ENCODE data around the gene XYLB.
"Not testable (repeated sequence)": the region's sequence is repeated elsewhere in the genome, so short reads cannot be mapped to it uniquely, and the experiment has no call there.

XYLB gene

GRCh38 chr3:38404286-38404685 lies 57.7 kb downstream of the XYLB start:
- no peaks in the 10 kb centered on the region for H3K9me3 ChIP-seq (ENCODE audit: control insufficient read depth, low read length)
- H3K14ac ChIP-seq (ENCODE audit: low read length in 2 of 2): no peak overlapping the region
- no peaks in the 10 kb centered on the region for H3K79me1 ChIP-seq (replicated peaks; ENCODE audit: low read length, poor library complexity, severe bottlenecking)
- H3K4me3 ChIP-seq (ENCODE audit: insufficient read depth in 1 of 2, low read depth in 1 of 2, low read length in 2 of 2): no peak overlapping the region
- H3K23ac ChIP-seq (ENCODE audit: low read length in 2 of 2): no peak overlapping the region
- H3K27me3 ChIP-seq (ENCODE audit: control insufficient read depth in 1 of 2, insufficient read depth in 1 of 2, low read length in 2 of 2): no peaks in the 10 kb centered on the region
- H3K9ac ChIP-seq (ENCODE audit: low read length): peak overlapping the region; percentile 54
- no peak overlapping the region for H3K4ac ChIP-seq (ENCODE audit: low read depth in 1 of 2, low read length in 2 of 2)
- H2BK15ac ChIP-seq (ENCODE audit: low read depth, poor library complexity, severe bottlenecking): no peak overlapping the region
- no peak overlapping the region for H3K18ac ChIP-seq (ENCODE audit: low read depth in 1 of 2, low read length in 2 of 2)
- H2AK5ac ChIP-seq (ENCODE audit: low read length, severe bottlenecking): no peak overlapping the region
- H3K4me1 ChIP-seq (ENCODE audit: control insufficient read depth, insufficient read depth, low read depth, low read length): peaks cover 2% of the 10 kb centered on the region
- no peak overlapping the region for H4K91ac ChIP-seq (ENCODE audit: low read length)
- WGBS: 74% methylated on average over 5 of the region's 5 CpGs
- peaks cover 6 to 46% of the 10 kb centered on the region in 2 experiments for H3K36me3 ChIP-seq (ENCODE audit: control insufficient read depth in 1 of 2, insufficient read depth in 2 of 2, low read depth in 1 of 2, low read length in 2 of 2)
- no peak overlapping the region for H2AFZ ChIP-seq (ENCODE audit: low read depth, low read length)
- H2BK120ac ChIP-seq (ENCODE audit: low read depth, low read length): no peak overlapping the region
- H3K27ac ChIP-seq (ENCODE audit: low read length, poor library complexity, severe bottlenecking): no peak overlapping the region
- DNase-seq: peak; percentile 75
- no peak overlapping the region for H2BK5ac ChIP-seq (ENCODE audit: low read depth, low read length, poor library complexity, severe bottlenecking)
- no peak overlapping the region for H2BK12ac ChIP-seq (ENCODE audit: low read length in 2 of 2)
- H3K4me2 ChIP-seq (ENCODE audit: low read length, poor library complexity, severe bottlenecking): no peak overlapping the region
- H4K8ac ChIP-seq (ENCODE audit: low read length): no peak overlapping the region

- 93% methylated on average over 1 of the region's 1 CpG for WGBS
- no peak overlapping the region for H3K4me3 ChIP-seq (ENCODE audit: insufficient read depth in 1 of 2, low read depth in 1 of 2, low read length in 2 of 2)
- H2BK120ac ChIP-seq (ENCODE audit: low read depth, low read length): no peak overlapping the region
- no peak overlapping the region for H3K18ac ChIP-seq (ENCODE audit: low read depth in 1 of 2, low read length in 2 of 2)
- no peak overlapping the region for H2BK5ac ChIP-seq (ENCODE audit: low read depth, low read length, poor library complexity, severe bottlenecking)
- no peak overlapping the region for H3K14ac ChIP-seq (ENCODE audit: low read length in 2 of 2)
- H3K4me2 ChIP-seq (ENCODE audit: low read length, poor library complexity, severe bottlenecking): no peak overlapping the region
- no peak overlapping the region for H2BK15ac ChIP-seq (ENCODE audit: low read depth, poor library complexity, severe bottlenecking)
- H3K9me3 ChIP-seq (ENCODE audit: control insufficient read depth, low read length): no peaks in the 10 kb centered on the region
- no peak overlapping the region for H3K9ac ChIP-seq (ENCODE audit: low read length)
- no peak overlapping the region for H3K23ac ChIP-seq (ENCODE audit: low read length in 2 of 2)
- H4K91ac ChIP-seq (ENCODE audit: low read length): no peak overlapping the region
- peaks cover 0 to 6% of the 10 kb centered on the region in 2 experiments for H3K36me3 ChIP-seq (ENCODE audit: control insufficient read depth in 1 of 2, insufficient read depth in 2 of 2, low read depth in 1 of 2, low read length in 2 of 2)
- H2AFZ ChIP-seq (ENCODE audit: low read depth, low read length): no peak overlapping the region
- H2BK12ac ChIP-seq (ENCODE audit: low read length in 2 of 2): no peak overlapping the region
- no peak overlapping the region for H3K27ac ChIP-seq (ENCODE audit: low read length, poor library complexity, severe bottlenecking)
- H4K8ac ChIP-seq (ENCODE audit: low read length): no peak overlapping the region
- no peaks in the 10 kb centered on the region for H3K4me1 ChIP-seq (ENCODE audit: control insufficient read depth, insufficient read depth, low read depth, low read length)
- no peak for DNase-seq
- no peak overlapping the region for H3K4ac ChIP-seq (ENCODE audit: low read depth in 1 of 2, low read length in 2 of 2)
- no peaks in the 10 kb centered on the region for H3K27me3 ChIP-seq (ENCODE audit: control insufficient read depth in 1 of 2, insufficient read depth in 1 of 2, low read length in 2 of 2)
- H2AK5ac ChIP-seq (ENCODE audit: low read length, severe bottlenecking): no peak overlapping the region
- no peaks in the 10 kb centered on the region for H3K79me1 ChIP-seq (replicated peaks; ENCODE audit: low read length, poor library complexity, severe bottlenecking)
Observed at GRCh38 chr3:38411591-38411990, 65.0 kb downstream of the XYLB start.

GRCh38 chr3:38420758-38421157 lies 74.2 kb downstream of the XYLB start:
- H2AK5ac ChIP-seq (ENCODE audit: low read length, severe bottlenecking); H3K18ac ChIP-seq (ENCODE audit: low read depth in 1 of 2, low read length in 2 of 2); H3K23ac ChIP-seq (ENCODE audit: low read length in 2 of 2); H3K27ac ChIP-seq (ENCODE audit: low read length, poor library complexity, severe bottlenecking); H3K79me1 ChIP-seq (replicated peaks; ENCODE audit: low read length, poor library complexity, severe bottlenecking); H3K9ac ChIP-seq (ENCODE audit: low read length); H3K4me3 ChIP-seq (ENCODE audit: insufficient read depth in 1 of 2, low read depth in 1 of 2, low read length in 2 of 2); H2BK15ac ChIP-seq (ENCODE audit: low read depth, poor library complexity, severe bottlenecking); H3K4ac ChIP-seq (ENCODE audit: low read depth in 1 of 2, low read length in 2 of 2); H2BK120ac ChIP-seq (ENCODE audit: low read depth, low read length); H3K4me1 ChIP-seq (ENCODE audit: control insufficient read depth, insufficient read depth, low read depth, low read length); H2AFZ ChIP-seq (ENCODE audit: low read depth, low read length); H2BK12ac ChIP-seq (ENCODE audit: low read length in 2 of 2); DNase-seq; H3K4me2 ChIP-seq (ENCODE audit: low read length, poor library complexity, severe bottlenecking); H3K9me3 ChIP-seq (ENCODE audit: control insufficient read depth, low read length); H4K91ac ChIP-seq (ENCODE audit: low read length); H4K8ac ChIP-seq (ENCODE audit: low read length); H3K27me3 ChIP-seq (ENCODE audit: control insufficient read depth in 1 of 2, insufficient read depth in 1 of 2, low read length in 2 of 2); H3K14ac ChIP-seq (ENCODE audit: low read length in 2 of 2); H2BK5ac ChIP-seq (ENCODE audit: low read depth, low read length, poor library complexity, severe bottlenecking): not testable (repeated sequence)
- WGBS: 70% methylated on average over 2 of the region's 5 CpGs
- H3K36me3 ChIP-seq (ENCODE audit: control insufficient read depth in 1 of 2, insufficient read depth in 2 of 2, low read depth in 1 of 2, low read length in 2 of 2): peaks cover 0 to 11% of the 10 kb centered on the region in 2 experiments

GRCh38 chr3:38421679-38422336 lies 75.2 kb downstream of the XYLB start:
- no peak overlapping the region for H2BK12ac ChIP-seq (ENCODE audit: low read length in 2 of 2)
- no peaks in the 10 kb centered on the region for H3K9me3 ChIP-seq (ENCODE audit: control insufficient read depth, low read length)
- peaks cover 0 to 11% of the 10 kb centered on the region in 2 experiments for H3K36me3 ChIP-seq (ENCODE audit: control insufficient read depth in 1 of 2, insufficient read depth in 2 of 2, low read depth in 1 of 2, low read length in 2 of 2)
- H3K27ac ChIP-seq (ENCODE audit: low read length, poor library complexity, severe bottlenecking): no peak overlapping the region
- H3K14ac ChIP-seq (ENCODE audit: low read length in 2 of 2): no peak overlapping the region
- no peak overlapping the region for H3K23ac ChIP-seq (ENCODE audit: low read length in 2 of 2)
- no peak overlapping the region for H2BK120ac ChIP-seq (ENCODE audit: low read depth, low read length)
- no peaks in the 10 kb centered on the region for H3K4me1 ChIP-seq (ENCODE audit: control insufficient read depth, insufficient read depth, low read depth, low read length)
- no peak for DNase-seq
- H2AK5ac ChIP-seq (ENCODE audit: low read length, severe bottlenecking): no peak overlapping the region
- no peaks in the 10 kb centered on the region for H3K79me1 ChIP-seq (replicated peaks; ENCODE audit: low read length, poor library complexity, severe bottlenecking)
- no peak overlapping the region for H2AFZ ChIP-seq (ENCODE audit: low read depth, low read length)
- H3K4me2 ChIP-seq (ENCODE audit: low read length, poor library complexity, severe bottlenecking): no peak overlapping the region
- H4K8ac ChIP-seq (ENCODE audit: low read length): no peak overlapping the region
- no peak overlapping the region for H4K91ac ChIP-seq (ENCODE audit: low read length)
- H3K18ac ChIP-seq (ENCODE audit: low read depth in 1 of 2, low read length in 2 of 2): no peak overlapping the region
- no peak overlapping the region for H2BK5ac ChIP-seq (ENCODE audit: low read depth, low read length, poor library complexity, severe bottlenecking)
- H3K9ac ChIP-seq (ENCODE audit: low read length): no peak overlapping the region
- no peaks in the 10 kb centered on the region for H3K27me3 ChIP-seq (ENCODE audit: control insufficient read depth in 1 of 2, insufficient read depth in 1 of 2, low read length in 2 of 2)
- H3K4me3 ChIP-seq (ENCODE audit: insufficient read depth in 1 of 2, low read depth in 1 of 2, low read length in 2 of 2): no peak overlapping the region
- no peak overlapping the region for H2BK15ac ChIP-seq (ENCODE audit: low read depth, poor library complexity, severe bottlenecking)
- 77% methylated on average over 6 of the region's 7 CpGs for WGBS
- no peak overlapping the region for H3K4ac ChIP-seq (ENCODE audit: low read depth in 1 of 2, low read length in 2 of 2)
